H9 (cell line): ENCODE measurements around the gene METAP2. TPM values are rescaled to one million over a fixed set of nuclear protein-coding genes. Genes with fewer than 3 reads are reported as not detected.

Source experiments
- DNase-seq: peaks from one replicate; pipeline ENCODE4 v3.0.0-alpha.2; 2017
- H2AFZ ChIP-seq: one replicate; pipeline ENCODE4 v1.6.1; 2013; ENCODE audit warnings: mild to moderate bottlenecking, low read length, control low read depth, moderate library complexity
- H2AK5ac ChIP-seq: 2 replicates; pipeline ENCODE4 v1.6.1; 2013; ENCODE audit warnings: low read length, control low read depth, mixed read lengths; ENCODE audit not compliant: insufficient read length
- H2BK120ac ChIP-seq: one replicate; pipeline ENCODE4 v1.6.1; 2013; ENCODE audit warnings: low read depth, mild to moderate bottlenecking, low read length, control low read depth, inconsistent platforms; ENCODE audit not compliant: poor library complexity, severe bottlenecking
- H2BK12ac ChIP-seq: 2 replicates; pipeline ENCODE4 v1.6.1; 2013; ENCODE audit warnings: low read length, control low read depth, mixed read lengths, low read depth; ENCODE audit not compliant: insufficient read length
- H2BK15ac ChIP-seq: 2 replicates; pipeline ENCODE4 v1.6.1; 2013; ENCODE audit warnings: low read depth, low read length, control low read depth
- H2BK20ac ChIP-seq: one replicate; pipeline ENCODE4 v1.6.1; 2013; ENCODE audit warnings: low read depth, mild to moderate bottlenecking, low read length, control low read depth, inconsistent platforms; ENCODE audit not compliant: poor library complexity, severe bottlenecking
- H2BK5ac ChIP-seq: 2 replicates; pipeline ENCODE4 v1.6.1; 2013; ENCODE audit warnings: low read length, control low read depth, mixed read lengths; ENCODE audit not compliant: insufficient read length
- H3K14ac ChIP-seq: 2 replicates; pipeline ENCODE4 v1.6.1; 2013; ENCODE audit warnings: low read length, control low read depth; ENCODE audit not compliant: insufficient read depth
- H3K18ac ChIP-seq: 2 replicates; pipeline ENCODE4 v1.6.1; 2013; ENCODE audit warnings: low read depth, mild to moderate bottlenecking, mixed read lengths, low read length, control low read depth; ENCODE audit not compliant: insufficient read length
- H3K23ac ChIP-seq: 2 replicates; pipeline ENCODE4 v1.6.1; 2013; ENCODE audit warnings: low read length, control low read depth, mixed read lengths, low read depth; ENCODE audit not compliant: insufficient read length
- H3K23me2 ChIP-seq: 2 replicates; pipeline ENCODE4 v1.6.1; 2013; ENCODE audit warnings: low read depth, mild to moderate bottlenecking, mixed read lengths, low read length, control low read depth; ENCODE audit not compliant: insufficient read length, poor library complexity, severe bottlenecking
- H3K27ac ChIP-seq: 2 replicates; pipeline ENCODE4 v1.5.1; 2013; ENCODE audit warnings: low read length, control low read depth, mixed read lengths, low read depth; ENCODE audit not compliant: insufficient read length
- H3K27me3 ChIP-seq: 2 replicates; pipeline ENCODE4 v1.6.1; 2013; ENCODE audit warnings: low read length, control low read depth, inconsistent platforms; ENCODE audit not compliant: insufficient read depth
- H3K4ac ChIP-seq: 2 replicates; pipeline ENCODE4 v1.6.1; 2013; ENCODE audit warnings: low read depth, mild to moderate bottlenecking, control low read depth, inconsistent platforms, low read length, moderate library complexity
- H3K4me1 ChIP-seq: 2 replicates; pipeline ENCODE4 v1.6.1; 2013; ENCODE audit warnings: low read length, control low read depth, inconsistent platforms; ENCODE audit not compliant: insufficient read depth
- H3K4me2 ChIP-seq: 2 replicates; pipeline ENCODE4 v1.6.1; 2013; ENCODE audit warnings: low read length, control low read depth, mixed read lengths; ENCODE audit not compliant: insufficient read length, insufficient read depth
- H3K56ac ChIP-seq: 2 replicates; pipeline ENCODE4 v1.6.1; 2013; ENCODE audit warnings: low read depth, mild to moderate bottlenecking, mixed read lengths, low read length, control low read depth; ENCODE audit not compliant: insufficient read length
- H3K79me1 ChIP-seq: 2 replicates; pipeline ENCODE4 v1.6.1; 2013; ENCODE audit warnings: low read depth, mild to moderate bottlenecking, moderate library complexity, low read length, control low read depth, inconsistent platforms; ENCODE audit not compliant: insufficient read depth, poor library complexity, severe bottlenecking
- H3K79me2 ChIP-seq: 2 replicates; pipeline ENCODE4 v1.6.1; 2013; ENCODE audit warnings: low read length, control low read depth, inconsistent platforms; ENCODE audit not compliant: insufficient read depth
- H3K9ac ChIP-seq: 2 replicates; pipeline ENCODE4 v1.6.1; 2013; ENCODE audit warnings: low read length, control low read depth, mixed read lengths; ENCODE audit not compliant: insufficient read length; ENCODE audit errors: extremely low read depth
- H3K9me3 ChIP-seq: one replicate; pipeline ENCODE4 v1.6.1; 2013; ENCODE audit warnings: low read depth, low read length, inconsistent platforms; ENCODE audit not compliant: control insufficient read depth
- H3T11ph ChIP-seq: one replicate; pipeline ENCODE4 v1.6.1; 2013; ENCODE audit warnings: mild to moderate bottlenecking, low read length, control low read depth, inconsistent platforms
- H4K20me1 ChIP-seq: one replicate; pipeline ENCODE4 v1.6.1; 2013; ENCODE audit not compliant: control insufficient read depth, insufficient read length, insufficient read depth
- H4K5ac ChIP-seq: 2 replicates; pipeline ENCODE4 v1.6.1; 2013; ENCODE audit warnings: low read depth, mild to moderate bottlenecking, mixed read lengths, low read length, control low read depth; ENCODE audit not compliant: insufficient read length
- H4K8ac ChIP-seq: replicated peaks from 2 replicates; pipeline ENCODE4 v1.6.1; 2013; ENCODE audit warnings: low read length, control low read depth, mixed read lengths, low read depth; ENCODE audit not compliant: insufficient read length
- H4K91ac ChIP-seq: 2 replicates; pipeline ENCODE4 v1.6.1; 2013; ENCODE audit warnings: low read depth, mild to moderate bottlenecking, moderate library complexity, mixed read lengths, low read length, control low read depth; ENCODE audit not compliant: insufficient read length
- H3K27ac Mint-ChIP-seq, 3 experiments: 2 replicates in 2 of 3; 3 replicates in 1 of 3; pipeline ENCODE4 v1.8.0; 2020 to 2021; ENCODE audit warnings: mixed read lengths in 3 of 3, mild to moderate bottlenecking in 1 of 3, moderate library complexity in 1 of 3
- H3K27me3 Mint-ChIP-seq: 2 replicates; pipeline ENCODE4 v1.8.0; 2021; ENCODE audit warnings: low read depth, mild to moderate bottlenecking, moderate library complexity, mixed read lengths
- H3K36me3 Mint-ChIP-seq, 3 experiments: 2 replicates in 2 of 3; 3 replicates in 1 of 3; pipeline ENCODE4 v1.8.0; 2020 to 2021; ENCODE audit warnings: low read depth in 3 of 3, mixed read lengths in 3 of 3; ENCODE audit not compliant: insufficient read depth in 1 of 3
- H3K4me1 Mint-ChIP-seq, 2 experiments: 2 replicates each; pipeline ENCODE4 v1.8.0; 2020; ENCODE audit warnings: mixed read lengths in 2 of 2
- H3K4me3 Mint-ChIP-seq, 2 experiments: 2 replicates in 1 of 2; 3 replicates in 1 of 2; pipeline ENCODE4 v1.8.0; 2020 to 2021; ENCODE audit warnings: mild to moderate bottlenecking in 2 of 2, mixed read lengths in 2 of 2, moderate library complexity in 1 of 2
- H3K9me3 Mint-ChIP-seq, 2 experiments: 2 replicates in 1 of 2; 3 replicates in 1 of 2; pipeline ENCODE4 v1.8.0; 2020; ENCODE audit warnings: mild to moderate bottlenecking in 2 of 2, mixed read lengths in 2 of 2, moderate library complexity in 1 of 2
- WGBS: extraction: QIAGEN DNeasy Blood & Tissue Kit; methylation state at CpG from one replicate; pipeline ENCODE4 v1.1.7; 2013; ENCODE audit warnings: missing lambda C conversion rate, low lambda C conversion rate, mixed read lengths; ENCODE audit not compliant: insufficient read length; ENCODE audit errors: extremely low coverage; 5-methylcytosine and 5-hydroxymethylcytosine counted together
- total RNA-seq: library from RNA; stranded (reverse); gene quantifications from 2 replicates; pipeline ENCODE4 v1.2.1, GENCODE V29; 2021
- TF ChIP-seq, protein P1 (sequence below): fragments of 200-600 bp; sonication (generic); conservative IDR thresholded peaks from 3 replicates; pipeline ENCODE4 v1.8.0; 2021; ENCODE audit warnings: antibody characterized with exemption, mild to moderate bottlenecking

The METAP2 gene
- total RNA-seq, 1 experiment from 2014 or later: 140 TPM

DNA sequence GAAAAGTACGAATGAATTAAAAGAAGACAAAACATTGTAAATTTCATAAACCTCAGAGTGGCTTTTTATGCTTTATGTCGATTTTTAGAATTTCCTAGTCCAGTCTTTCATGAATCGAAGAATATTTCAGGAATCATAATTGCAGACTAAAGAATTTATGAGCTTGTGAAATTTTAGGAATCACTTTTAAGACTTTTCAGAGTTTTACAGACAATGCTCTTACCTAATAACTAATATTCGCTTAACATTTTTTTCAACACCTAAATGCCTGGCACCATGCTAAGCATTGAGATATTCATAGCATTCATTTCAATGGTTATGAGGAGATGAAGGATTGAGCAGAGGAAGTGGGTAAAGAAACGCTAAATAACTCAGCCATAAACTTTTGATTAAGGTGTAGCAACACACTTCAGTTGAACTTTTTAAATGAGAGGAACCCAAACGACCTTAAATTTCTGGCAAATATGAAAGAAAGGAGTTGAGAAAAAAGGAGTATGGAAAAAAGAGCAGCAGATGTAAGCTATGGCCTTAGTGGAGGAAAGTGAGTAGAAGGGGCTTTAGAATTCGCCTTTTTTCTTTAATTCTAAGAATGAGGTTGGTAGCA is 78.1 kb downstream of the METAP2 start:
- TF ChIP-seq, protein P1, sequence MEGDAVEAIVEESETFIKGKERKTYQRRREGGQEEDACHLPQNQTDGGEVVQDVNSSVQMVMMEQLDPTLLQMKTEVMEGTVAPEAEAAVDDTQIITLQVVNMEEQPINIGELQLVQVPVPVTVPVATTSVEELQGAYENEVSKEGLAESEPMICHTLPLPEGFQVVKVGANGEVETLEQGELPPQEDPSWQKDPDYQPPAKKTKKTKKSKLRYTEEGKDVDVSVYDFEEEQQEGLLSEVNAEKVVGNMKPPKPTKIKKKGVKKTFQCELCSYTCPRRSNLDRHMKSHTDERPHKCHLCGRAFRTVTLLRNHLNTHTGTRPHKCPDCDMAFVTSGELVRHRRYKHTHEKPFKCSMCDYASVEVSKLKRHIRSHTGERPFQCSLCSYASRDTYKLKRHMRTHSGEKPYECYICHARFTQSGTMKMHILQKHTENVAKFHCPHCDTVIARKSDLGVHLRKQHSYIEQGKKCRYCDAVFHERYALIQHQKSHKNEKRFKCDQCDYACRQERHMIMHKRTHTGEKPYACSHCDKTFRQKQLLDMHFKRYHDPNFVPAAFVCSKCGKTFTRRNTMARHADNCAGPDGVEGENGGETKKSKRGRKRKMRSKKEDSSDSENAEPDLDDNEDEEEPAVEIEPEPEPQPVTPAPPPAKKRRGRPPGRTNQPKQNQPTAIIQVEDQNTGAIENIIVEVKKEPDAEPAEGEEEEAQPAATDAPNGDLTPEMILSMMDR: no peak
- H2BK120ac ChIP-seq: no peak overlapping the region
- H3T11ph ChIP-seq: no peak overlapping the region
- H2BK12ac ChIP-seq: no peak overlapping the region
- no peak overlapping the region for H4K91ac ChIP-seq
- no peak for DNase-seq
- H2BK20ac ChIP-seq: no peak overlapping the region
- Mint-ChIP-seq H3K27ac (peak overlapping the region; percentile 95 to 100 (median 99)), H3K4me1 (peaks cover 40 to 50% of the 10 kb centered on the region in 2 experiments), H3K9me3 (peaks cover 0 to 5% of the 10 kb centered on the region in 2 experiments; a peak in 2 of 5 replicates), H3K4me3 (peak overlapping the region; percentile 83 to 96), H3K36me3 (peaks cover 12 to 26% (median 13%) of the 10 kb centered on the region in 3 experiments; a peak in 6 of 7 replicates), H3K27me3 (peaks cover 1% of the 10 kb centered on the region; the same call in 1 of the 2 replicates)
- H3K4me1 ChIP-seq: no peaks in the 10 kb centered on the region; the same call in 1 of the 2 replicates
- H3K9me3 ChIP-seq: no peaks in the 10 kb centered on the region
- no peaks in the 10 kb centered on the region for H3K27me3 ChIP-seq
- H2AK5ac ChIP-seq: no peak overlapping the region
- H3K79me1 ChIP-seq: no peaks in the 10 kb centered on the region
- H3K4ac ChIP-seq: no peak overlapping the region
- no CpG with 5 or more reads among the region's 7 CpGs for WGBS
- H3K56ac ChIP-seq: no peak overlapping the region
- no peak overlapping the region for H4K8ac ChIP-seq
- H2AFZ ChIP-seq: no peak overlapping the region
- no peak overlapping the region for H3K14ac ChIP-seq
- H3K23ac ChIP-seq: no peak overlapping the region
- H3K79me2 ChIP-seq: peaks cover 5% of the 10 kb centered on the region; the same call in 1 of the 2 replicates
- H3K9ac ChIP-seq: peak overlapping the region; percentile 20
- H3K4me2 ChIP-seq: peak overlapping the region; percentile 89
- peak overlapping the region; percentile 66 for H3K27ac ChIP-seq
- H4K5ac ChIP-seq: no peak overlapping the region
- H3K23me2 ChIP-seq: peaks cover 3% of the 10 kb centered on the region
- no peak overlapping the region for H2BK5ac ChIP-seq
- H2BK15ac ChIP-seq: no peak overlapping the region
- H4K20me1 ChIP-seq: no peaks in the 10 kb centered on the region
- no peak overlapping the region for H3K18ac ChIP-seq
